Measurements from ENCODE around the gene AP3B2.
"Not testable (repeated sequence)": the region's sequence is repeated elsewhere in the genome, so short reads cannot be mapped to it uniquely, and the experiment has no call there.

The AP3B2 gene

GRCh38 chr15:82712036-82712435, 2.4 kb upstream of the AP3B2 start:
- no peaks in the 10 kb centered on the region for H3K4me1 ChIP-seq (ENCODE audit: insufficient read depth, poor library complexity, severe bottlenecking)
- no peak for ATAC-seq (ENCODE audit: low read depth)
- H3K27me3 ChIP-seq (ENCODE audit: insufficient read depth, poor library complexity, severe bottlenecking): no peaks in the 10 kb centered on the region
- H3K36me3 ChIP-seq (ENCODE audit: low read depth): no peaks in the 10 kb centered on the region
- DNase-seq (ENCODE audit: low spot score): no peak
- H3K4me3 ChIP-seq (ENCODE audit: severe bottlenecking): no peak overlapping the region
- H3K9me3 ChIP-seq (ENCODE audit: severe bottlenecking): no peaks in the 10 kb centered on the region
- TF ChIP-seq CTCF (IDR thresholded peaks at IDR 0.05; ENCODE audit: poor library complexity, severe bottlenecking): no peak
- no peak overlapping the region for H3K27ac ChIP-seq (ENCODE audit: poor library complexity, severe bottlenecking)

GRCh38 chr15:82710926-82711490, 1.3 kb upstream of the AP3B2 start:
- H3K4me1 ChIP-seq (ENCODE audit: insufficient read depth, poor library complexity, severe bottlenecking): no peaks in the 10 kb centered on the region
- H3K9me3 ChIP-seq (ENCODE audit: severe bottlenecking): no peaks in the 10 kb centered on the region
- H3K4me3 ChIP-seq (ENCODE audit: severe bottlenecking): no peak overlapping the region
- H3K27ac ChIP-seq (ENCODE audit: poor library complexity, severe bottlenecking): no peak overlapping the region
- no peaks in the 10 kb centered on the region for H3K36me3 ChIP-seq (ENCODE audit: low read depth)
- ATAC-seq (ENCODE audit: low read depth) (no peak), DNase-seq (ENCODE audit: low spot score) (no peak)
- no peaks in the 10 kb centered on the region for H3K27me3 ChIP-seq (ENCODE audit: insufficient read depth, poor library complexity, severe bottlenecking)
- no peak for TF ChIP-seq CTCF (IDR thresholded peaks at IDR 0.05; ENCODE audit: poor library complexity, severe bottlenecking)

GRCh38 chr15:82710208-82710555, 507 bp upstream of the AP3B2 start:
- no peaks in the 10 kb centered on the region for H3K4me1 ChIP-seq (ENCODE audit: insufficient read depth, poor library complexity, severe bottlenecking)
- DNase-seq (ENCODE audit: low spot score) (no peak), ATAC-seq (ENCODE audit: low read depth) (no peak)
- no peaks in the 10 kb centered on the region for H3K27me3 ChIP-seq (ENCODE audit: insufficient read depth, poor library complexity, severe bottlenecking)
- TF ChIP-seq CTCF (IDR thresholded peaks at IDR 0.05; ENCODE audit: poor library complexity, severe bottlenecking): no peak
- H3K4me3 ChIP-seq (ENCODE audit: severe bottlenecking): peak overlapping the region; percentile 62
- no peaks in the 10 kb centered on the region for H3K36me3 ChIP-seq (ENCODE audit: low read depth)
- peak overlapping the region; percentile 3 for H3K27ac ChIP-seq (ENCODE audit: poor library complexity, severe bottlenecking)
- no peaks in the 10 kb centered on the region for H3K9me3 ChIP-seq (ENCODE audit: severe bottlenecking)

- ATAC-seq (ENCODE audit: low read depth): no peak
- Histone ChIP-seq H3K27ac (ENCODE audit: poor library complexity, severe bottlenecking) (peak overlapping the region; percentile 3), H3K27me3 (ENCODE audit: insufficient read depth, poor library complexity, severe bottlenecking) (no peaks in the 10 kb centered on the region), H3K4me1 (ENCODE audit: insufficient read depth, poor library complexity, severe bottlenecking) (no peaks in the 10 kb centered on the region), H3K36me3 (ENCODE audit: low read depth) (no peaks in the 10 kb centered on the region), H3K9me3 (ENCODE audit: severe bottlenecking) (no peaks in the 10 kb centered on the region), H3K4me3 (ENCODE audit: severe bottlenecking) (peak overlapping the region; percentile 62)
- no peak for DNase-seq (ENCODE audit: low spot score)
- TF ChIP-seq CTCF (IDR thresholded peaks at IDR 0.05; ENCODE audit: poor library complexity, severe bottlenecking): no peak
These were observed 624 bp downstream of the AP3B2 start for GRCh38 chr15:82709081-82709420.

- not testable (repeated sequence) for H3K36me3 ChIP-seq (ENCODE audit: low read depth); DNase-seq (ENCODE audit: low spot score); ATAC-seq (ENCODE audit: low read depth); H3K4me1 ChIP-seq (ENCODE audit: insufficient read depth, poor library complexity, severe bottlenecking); H3K4me3 ChIP-seq (ENCODE audit: severe bottlenecking); H3K27ac ChIP-seq (ENCODE audit: poor library complexity, severe bottlenecking); H3K27me3 ChIP-seq (ENCODE audit: insufficient read depth, poor library complexity, severe bottlenecking); H3K9me3 ChIP-seq (ENCODE audit: severe bottlenecking)
These were observed 3.8 kb downstream of the AP3B2 start for GRCh38 chr15:82705856-82706255.

Measured in RWPE2 (cell line).